Upper lobe of left lung (tissue), 4 donors: ENCODE measurements around the gene EEF1B2.

ENCODE experiments used
- POLR2A ChIP-seq, 4 donors: fragments of 450-650 bp; IDR thresholded peaks; one replicate each; pipeline ENCODE4 v1.5.1; 2016 to 2017; ENCODE audit warnings: antibody characterized with exemption in 4 of 4, mild to moderate bottlenecking in 2 of 4
- POLR2AphosphoS5 ChIP-seq, 2 donors: sonication (generic); formaldehyde crosslinking; IDR thresholded peaks; one replicate each; pipeline ENCODE4 v1.5.1; 2017; ENCODE audit warnings: antibody characterized with exemption in 2 of 2

DNA sequence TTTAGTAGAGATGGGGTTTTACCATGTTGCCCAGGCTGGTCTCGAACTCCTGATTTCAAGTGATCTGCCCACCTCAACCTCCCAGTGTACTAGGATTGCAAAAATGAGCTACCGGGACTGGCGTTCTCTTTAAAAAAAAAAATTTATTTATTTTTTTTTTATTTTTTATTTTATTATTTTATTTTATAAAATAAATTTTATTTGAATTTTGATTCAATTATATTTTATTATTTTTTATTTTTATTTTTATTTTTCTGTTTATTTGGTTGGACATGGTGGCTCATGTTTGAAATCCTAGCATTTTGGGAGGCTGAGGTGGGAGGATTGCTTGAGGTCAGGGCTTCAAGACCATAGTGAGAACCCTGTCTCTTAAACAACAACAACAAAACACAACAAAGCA, 32.5 kb downstream of the EEF1B2 start:
- no peak for TF ChIP-seq POLR2A (IDR thresholded peaks at IDR 0.05)
- TF ChIP-seq POLR2AphosphoS5 (IDR thresholded peaks at IDR 0.05) = no peak
